SK-N-MC (cell line): ENCODE measurements around the gene MAP7.

Experiments
- EZH2 ChIP-seq: fragments of 200-600 bp; sonication (generic); IDR thresholded peaks from one replicate; pipeline ENCODE4 v1.6.1; 2017; ENCODE audit warnings: antibody characterized with exemption
- FOXP2 ChIP-seq: optimal IDR thresholded peaks from 2 replicates; pipeline ENCODE3; 2011; ENCODE audit warnings: mild to moderate bottlenecking, moderate library complexity; ENCODE audit not compliant: insufficient read depth; ENCODE audit errors: extremely low read length, control extremely low read depth
- POLR2AphosphoS5 ChIP-seq: IDR thresholded peaks from 2 replicates; pipeline ENCODE4 v1.6.1; 2012; ENCODE audit warnings: mild to moderate bottlenecking, low read depth, low read length, borderline replicate concordance

DNA sequence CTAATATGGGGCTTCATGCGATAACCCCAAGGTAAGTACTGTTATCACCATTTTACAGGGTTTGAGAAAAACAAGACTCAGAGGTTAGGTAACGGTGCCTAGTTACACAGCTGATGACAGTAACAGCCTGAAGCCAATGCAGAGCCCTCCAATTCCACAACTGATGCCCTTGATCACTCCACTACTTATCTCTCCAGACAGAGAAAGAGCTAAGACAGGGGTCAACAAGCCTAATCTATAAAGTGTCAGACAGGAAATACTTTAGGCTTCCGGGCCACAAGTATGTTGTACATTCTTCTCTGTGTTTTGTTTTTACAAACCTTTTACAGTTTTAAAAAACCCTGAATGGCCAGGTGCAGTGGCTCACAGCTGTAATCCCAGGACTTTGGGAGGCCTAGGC, 50.9 kb downstream of the MAP7 start:
- no peak for TF ChIP-seq EZH2
- no peak for TF ChIP-seq POLR2AphosphoS5
- no peak for TF ChIP-seq FOXP2
